Astrocyte (in vitro differentiated cells and primary cell): ENCODE results near the gene FBXO11.

Source experiments
- CTCF ChIP-seq: IDR thresholded peaks from 2 replicates; pipeline ENCODE4 v1.5.1; 2011; ENCODE audit warnings: low read depth, mild to moderate bottlenecking, inconsistent platforms, low read length, moderate library complexity; ENCODE audit not compliant: insufficient read depth
- EZH2 ChIP-seq: IDR thresholded peaks from 2 replicates; pipeline ENCODE4 v1.6.1; 2012; ENCODE audit warnings: mild to moderate bottlenecking, low read length, inconsistent platforms; ENCODE audit not compliant: insufficient read depth

GRCh38 chr2:47867205-47867604, 39.1 kb downstream of the FBXO11 start:
- TF ChIP-seq CTCF (no peak), EZH2 (no peak)
